NT2/D1 (cell line): ENCODE results near the gene ITGA5.

Experiments
- YY1 ChIP-seq: IDR thresholded peaks from 2 replicates; pipeline ENCODE4 v1.6.1; 2011; ENCODE audit not compliant: insufficient read length, insufficient read depth
- ZNF274 ChIP-seq: IDR thresholded peaks from 2 replicates; pipeline ENCODE4 v1.6.1; 2011; ENCODE audit warnings: mild to moderate bottlenecking, low read depth, low read length

DNA sequence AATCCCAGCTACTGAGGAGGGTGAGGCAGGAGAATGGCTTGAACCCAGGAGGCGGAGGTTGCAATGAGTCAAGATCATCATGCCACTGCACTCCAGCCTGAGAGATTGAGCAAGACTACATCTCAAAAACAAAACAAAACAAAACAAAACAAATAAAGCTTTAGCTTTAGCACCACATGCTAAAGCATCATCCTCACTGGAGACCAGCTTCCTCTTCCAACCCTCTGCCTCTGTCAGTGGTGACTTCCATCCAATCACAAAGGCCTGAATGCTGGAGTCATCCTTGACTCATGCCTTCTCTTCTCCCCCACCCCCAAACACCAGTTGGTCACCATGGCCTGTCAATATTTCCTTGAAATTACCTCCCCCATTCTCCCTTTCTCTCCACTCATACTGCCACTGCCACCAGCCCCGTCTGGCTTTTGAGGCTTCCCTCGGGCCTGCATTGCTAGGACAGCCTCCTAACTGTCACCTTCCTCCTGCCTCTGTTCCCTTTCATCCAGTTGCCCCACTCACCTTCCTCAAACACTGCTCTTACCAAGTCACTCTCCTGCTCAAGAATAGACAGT is 35.9 kb downstream of the ITGA5 start:
- no peak for TF ChIP-seq YY1
- no peak for TF ChIP-seq ZNF274
